Measurements from ENCODE around the gene OR2W3. TPM values are rescaled to one million over a fixed set of nuclear protein-coding genes. Genes with fewer than 3 reads are reported as not detected.

Gene OR2W3
- total and polyA plus RNA-seq, 8 donors = 0.13 to 0.92 TPM; not detected in 6

DNA sequence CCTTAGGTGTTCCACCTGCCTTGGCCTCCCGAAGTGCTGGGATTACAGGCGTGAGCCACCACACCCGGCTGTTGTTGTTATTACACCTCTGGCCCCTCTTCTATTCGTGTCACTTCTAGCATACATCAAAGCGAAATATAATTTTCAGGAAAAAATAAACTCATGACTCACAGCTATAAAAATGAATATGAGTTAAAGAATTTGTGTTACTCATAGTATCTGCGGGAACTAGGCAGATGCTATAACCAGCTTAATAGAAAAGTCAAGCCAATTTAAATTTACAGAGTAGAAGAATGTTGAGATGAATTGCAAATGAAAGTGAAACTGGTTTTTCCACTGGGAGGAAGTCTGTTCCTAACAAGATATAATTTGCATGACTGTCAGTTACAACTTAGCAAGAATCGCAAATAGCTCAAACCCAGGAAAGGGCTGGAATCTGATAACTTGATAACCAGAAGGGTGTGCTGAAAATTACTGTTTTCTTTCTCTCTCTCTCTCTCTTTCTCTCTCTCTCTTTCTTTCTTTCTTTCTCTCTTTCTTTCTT, 11.2 kb downstream of the OR2W3 start:
- no peak overlapping the region for H3K27ac ChIP-seq
- no peaks in the 10 kb centered on the region for H3K27me3 ChIP-seq
- peak overlapping the region in 3 of 4 donors; percentile 3 to 27 (median 12) for H3K4me3 ChIP-seq
- WGBS, 5 donors = 38 to 60% (median 49%) methylated on average over 7 of the region's 7 CpGs
- DNase-seq = peak in 1 of 2 donors; percentile 23
- intact Hi-C loops (cut with DNase I; ENCODE audit: low total_unique reads) = no loop called here
- no peaks in the 10 kb centered on the region for H3K4me1 ChIP-seq
- H3K9me3 ChIP-seq = peaks cover 0 to 11% (median 6%) of the 10 kb centered on the region in 4 donors
- no peak for TF ChIP-seq POLR2A (IDR thresholded peaks at IDR 0.05)
- TF ChIP-seq CTCF (IDR thresholded peaks at IDR 0.05) = no peak
- TF ChIP-seq POLR2AphosphoS5 (IDR thresholded peaks at IDR 0.05) = no peak
- no peak for TF ChIP-seq EP300 (IDR thresholded peaks at IDR 0.05)
- H3K36me3 ChIP-seq = no peaks in the 10 kb centered on the region

DNA sequence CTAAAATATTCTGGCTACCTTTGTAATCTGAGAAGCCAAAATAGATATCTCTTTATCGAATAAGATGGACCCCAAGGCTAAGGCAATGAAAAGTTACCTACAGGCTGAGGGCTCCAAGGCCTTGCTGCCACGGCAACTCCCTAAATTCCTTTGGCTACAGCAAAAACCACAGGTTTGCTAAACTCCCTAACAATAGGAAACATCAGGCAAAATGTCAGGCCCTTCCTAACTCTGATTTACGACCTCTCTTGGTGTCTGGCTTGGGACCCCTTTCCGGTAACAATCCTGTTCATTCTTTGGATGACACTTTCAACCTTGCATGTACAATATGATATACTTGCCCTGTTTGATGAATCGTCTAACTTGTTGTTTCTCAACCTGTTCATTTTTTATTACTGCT, 13.4 kb downstream of the OR2W3 start:
- Histone ChIP-seq H3K9me3 (peaks cover 0 to 23% (median 6%) of the 10 kb centered on the region in 4 donors), H3K27ac (no peak overlapping the region), H3K27me3 (no peaks in the 10 kb centered on the region), H3K4me1 (no peaks in the 10 kb centered on the region), H3K36me3 (no peaks in the 10 kb centered on the region), H3K4me3 (no peak overlapping the region)
- intact Hi-C loops (cut with DNase I; ENCODE audit: low total_unique reads) = no loop called here
- WGBS, 5 donors = 75 to 85% (median 81%) methylated on average over 5 of the region's 5 CpGs
- no peak for TF ChIP-seq CTCF (IDR thresholded peaks at IDR 0.05)
- no peak for DNase-seq

GRCh38 chr1:247913786-247914185, 18.4 kb downstream of the OR2W3 start:
- no peak overlapping the region for H3K4me3 ChIP-seq
- H3K9me3 ChIP-seq = peaks cover 0 to 17% (median 0%) of the 10 kb centered on the region in 4 donors
- WGBS, 5 donors = 69 to 82% (median 69%) methylated on average over 2 of the region's 2 CpGs
- H3K36me3 ChIP-seq = no peaks in the 10 kb centered on the region
- H3K27me3 ChIP-seq = no peaks in the 10 kb centered on the region
- intact Hi-C loops (cut with DNase I; ENCODE audit: low total_unique reads) = no loop called here
- no peak for TF ChIP-seq CTCF (IDR thresholded peaks at IDR 0.05)
- TF ChIP-seq POLR2AphosphoS5 (IDR thresholded peaks at IDR 0.05) = no peak
- TF ChIP-seq POLR2A (IDR thresholded peaks at IDR 0.05) = no peak
- TF ChIP-seq EP300 (IDR thresholded peaks at IDR 0.05) = no peak
- no peak for DNase-seq
- no peak overlapping the region for H3K27ac ChIP-seq
- no peaks in the 10 kb centered on the region for H3K4me1 ChIP-seq

DNA sequence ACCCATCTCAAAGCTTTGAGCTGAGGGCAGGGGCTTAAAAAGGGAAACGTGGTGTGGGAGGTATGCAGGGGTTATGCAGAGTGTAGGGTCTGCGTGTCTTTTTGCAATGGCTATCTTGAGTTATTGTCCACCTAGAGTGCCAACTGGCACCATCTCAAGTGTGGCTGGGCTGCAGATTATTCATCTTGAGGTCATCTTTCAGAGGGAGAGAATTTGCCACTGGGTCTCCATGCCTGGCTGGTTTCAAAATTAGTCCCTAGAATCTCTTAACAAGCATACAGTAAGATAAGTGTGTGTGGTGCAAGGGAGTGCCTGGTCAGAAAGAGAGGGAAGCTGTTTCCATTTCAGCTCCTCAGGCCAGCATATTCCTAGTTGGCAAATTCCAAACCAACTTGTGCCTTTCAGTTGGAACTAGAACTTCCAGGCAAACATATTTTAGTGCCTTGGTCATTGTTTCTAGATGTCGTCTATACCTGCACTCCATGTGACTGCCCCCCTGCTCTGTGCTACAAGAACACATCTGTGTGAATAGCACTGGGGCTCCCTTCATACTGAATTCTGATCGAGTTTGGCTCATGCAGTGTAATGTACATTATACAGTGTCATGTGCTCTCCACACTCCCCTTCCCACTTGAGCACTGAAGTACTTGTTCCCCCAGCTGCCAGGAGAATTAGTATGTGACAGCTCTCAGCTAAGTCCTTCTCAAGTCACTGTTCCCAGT, 19.7 kb downstream of the OR2W3 start:
- DNase-seq = no peak
- Histone ChIP-seq H3K27ac (no peak overlapping the region), H3K36me3 (no peaks in the 10 kb centered on the region), H3K4me3 (no peak overlapping the region), H3K4me1 (no peaks in the 10 kb centered on the region), H3K9me3 (peaks cover 0 to 16% (median 0%) of the 10 kb centered on the region in 4 donors), H3K27me3 (no peaks in the 10 kb centered on the region)
- intact Hi-C loops (cut with DNase I; ENCODE audit: low total_unique reads) = no loop called here
- TF ChIP-seq CTCF (IDR thresholded peaks at IDR 0.05) (no peak), POLR2A (IDR thresholded peaks at IDR 0.05) (no peak)
- WGBS, 5 donors = 47 to 62% (median 61%) methylated on average over 4 of the region's 4 CpGs
